Measurements from ENCODE around the gene STIM1. TPM values are rescaled to one million over a fixed set of nuclear protein-coding genes. Genes with fewer than 3 reads are reported as not detected.

The STIM1 gene
- 60.7 TPM for total RNA-seq
- long read RNA-seq, full-length matches to known transcripts, result 74 of 111 reads
- long read RNA-seq, partial matches to known transcripts, result 14 of 111 reads
- long read RNA-seq, other reads (novel, unspliced or antisense), result 23 of 111 reads

DNA sequence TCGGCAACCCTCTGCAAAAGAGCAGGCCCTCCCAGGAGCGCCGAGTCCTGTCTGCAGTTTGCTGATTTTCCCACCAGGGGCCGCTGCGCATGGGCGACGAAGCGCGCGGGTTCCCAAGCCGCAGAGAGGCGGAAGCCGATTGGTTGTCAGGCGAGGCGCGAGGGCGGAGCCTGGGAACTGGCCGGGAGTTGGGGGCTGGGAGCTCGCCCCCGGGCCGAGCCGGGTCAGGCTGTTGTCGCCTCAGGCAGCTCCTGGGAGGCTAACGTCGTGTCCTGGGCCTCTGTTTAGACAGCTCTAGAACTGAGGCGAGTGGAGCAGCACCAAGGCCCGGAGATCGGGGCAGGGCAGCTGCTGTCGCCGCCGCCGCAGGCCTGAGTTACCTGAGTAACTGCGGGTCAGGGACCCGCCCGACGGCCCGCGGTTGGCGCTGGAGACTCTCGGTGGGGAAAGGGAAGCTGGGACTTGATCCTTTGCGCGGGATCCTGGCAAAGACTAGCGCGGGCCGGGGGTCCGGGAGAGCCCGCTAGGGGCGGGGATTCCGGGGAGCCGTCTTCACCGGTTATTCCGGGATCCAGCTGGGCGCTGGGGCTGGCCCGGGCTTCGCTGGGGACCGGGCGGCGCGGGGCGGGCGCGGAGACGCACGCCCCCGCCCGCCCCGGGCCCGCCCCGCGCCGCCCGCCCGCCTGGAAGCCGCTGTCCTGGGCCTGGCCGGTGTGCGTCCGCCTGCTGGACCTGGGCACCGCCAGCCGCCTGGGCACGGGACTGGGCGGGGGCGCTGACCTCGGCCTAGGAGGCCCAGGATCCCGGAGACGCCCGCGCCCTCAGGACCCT is at the start of gene STIM1:
TSS of gene STIM1 (plus strand) at position 688 of the 831 bp plus-strand sequence. CDS start 607 bp downstream, outside the sequence.
- peak; percentile 98 for DNase-seq
- ATAC-seq, result peak; percentile 93
- Histone ChIP-seq H3K36me3 (no peaks in the 10 kb centered on the region), H3K9me3 (no peaks in the 10 kb centered on the region), H3K27ac (peak within 1 kb of the TSS; percentile 96), H3K4me3 (peak within 1 kb of the TSS; percentile 94), H3K27me3 (no peaks in the 10 kb centered on the region), H3K4me1 (peaks cover 50% of the 10 kb centered on the region)
- intact Hi-C loops (cut with DNase I), result loop anchor here (5.0 kb wide), 1 partner anchor 212 kb away; no protein-coding TSS in a partner anchor
- TF ChIP-seq, protein P1, sequence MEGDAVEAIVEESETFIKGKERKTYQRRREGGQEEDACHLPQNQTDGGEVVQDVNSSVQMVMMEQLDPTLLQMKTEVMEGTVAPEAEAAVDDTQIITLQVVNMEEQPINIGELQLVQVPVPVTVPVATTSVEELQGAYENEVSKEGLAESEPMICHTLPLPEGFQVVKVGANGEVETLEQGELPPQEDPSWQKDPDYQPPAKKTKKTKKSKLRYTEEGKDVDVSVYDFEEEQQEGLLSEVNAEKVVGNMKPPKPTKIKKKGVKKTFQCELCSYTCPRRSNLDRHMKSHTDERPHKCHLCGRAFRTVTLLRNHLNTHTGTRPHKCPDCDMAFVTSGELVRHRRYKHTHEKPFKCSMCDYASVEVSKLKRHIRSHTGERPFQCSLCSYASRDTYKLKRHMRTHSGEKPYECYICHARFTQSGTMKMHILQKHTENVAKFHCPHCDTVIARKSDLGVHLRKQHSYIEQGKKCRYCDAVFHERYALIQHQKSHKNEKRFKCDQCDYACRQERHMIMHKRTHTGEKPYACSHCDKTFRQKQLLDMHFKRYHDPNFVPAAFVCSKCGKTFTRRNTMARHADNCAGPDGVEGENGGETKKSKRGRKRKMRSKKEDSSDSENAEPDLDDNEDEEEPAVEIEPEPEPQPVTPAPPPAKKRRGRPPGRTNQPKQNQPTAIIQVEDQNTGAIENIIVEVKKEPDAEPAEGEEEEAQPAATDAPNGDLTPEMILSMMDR (IDR thresholded peaks at IDR 0.05), result peak; percentile 98

DNA sequence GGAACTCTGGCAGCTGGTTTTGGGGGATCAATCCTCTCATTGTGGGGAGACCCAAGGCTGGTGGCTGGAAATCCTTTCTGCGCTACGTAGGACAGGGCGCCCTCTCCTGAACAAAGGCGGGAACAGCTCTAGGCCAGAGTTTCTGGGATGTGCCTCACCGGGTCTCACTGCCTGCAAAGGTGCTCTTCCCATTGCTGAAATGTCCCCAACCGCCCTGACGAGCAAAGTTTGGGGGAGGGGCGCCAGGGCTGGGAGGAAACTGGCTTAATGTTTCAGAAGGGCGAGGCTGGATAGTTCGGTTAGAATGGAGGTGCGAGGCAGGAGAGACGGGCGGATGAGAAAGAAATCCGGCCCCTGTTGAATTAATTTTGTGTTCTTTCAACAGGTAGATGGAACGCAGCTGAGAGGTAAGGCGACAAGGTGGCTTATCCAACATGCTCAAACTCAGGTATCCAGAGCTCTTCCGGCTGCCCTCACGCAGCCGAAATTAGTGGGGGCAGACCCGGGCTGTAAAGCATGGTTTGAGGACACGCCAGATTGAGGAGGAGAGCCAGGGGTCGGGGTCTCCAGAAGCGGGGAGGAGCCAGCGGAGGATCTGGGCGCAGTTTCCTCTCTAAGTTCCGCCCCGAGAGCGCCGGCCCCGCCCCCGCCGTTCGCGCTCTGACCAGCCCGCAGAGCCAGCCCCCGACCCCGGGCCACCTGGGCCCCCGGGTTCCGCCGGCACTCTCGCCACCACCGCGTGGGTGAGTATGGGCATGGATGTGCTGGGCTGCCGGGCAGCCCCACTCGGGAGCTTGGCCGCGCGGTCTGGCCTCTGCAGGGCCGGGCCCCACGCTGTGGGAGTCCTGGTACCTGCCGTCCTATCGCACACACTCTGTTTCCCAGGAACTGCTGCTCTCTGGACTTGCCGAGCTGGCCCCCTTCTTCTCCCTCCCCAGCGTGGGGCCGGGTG is 47.3 kb upstream of the STIM1 start, which contains the start of gene PGAP2:
TSS of gene PGAP2 (plus strand) at position 652 of the 952 bp plus-strand sequence. CDS start 2,700 bp downstream, outside the sequence.
- Histone ChIP-seq H3K4me1 (peaks cover 13% of the 10 kb centered on the region), H3K27me3 (no peaks in the 10 kb centered on the region), H3K36me3 (no peaks in the 10 kb centered on the region), H3K27ac (peak within 1 kb of the TSS; percentile 67), H3K9me3 (no peaks in the 10 kb centered on the region), H3K4me3 (peak within 1 kb of the TSS; percentile 75)
- peak; percentile 84 for ATAC-seq
- TF ChIP-seq, protein P1 (IDR thresholded peaks at IDR 0.05), result peak; percentile 73
- DNase-seq, result peak; percentile 87
- intact Hi-C loops (cut with DNase I), result no loop called here

DNA sequence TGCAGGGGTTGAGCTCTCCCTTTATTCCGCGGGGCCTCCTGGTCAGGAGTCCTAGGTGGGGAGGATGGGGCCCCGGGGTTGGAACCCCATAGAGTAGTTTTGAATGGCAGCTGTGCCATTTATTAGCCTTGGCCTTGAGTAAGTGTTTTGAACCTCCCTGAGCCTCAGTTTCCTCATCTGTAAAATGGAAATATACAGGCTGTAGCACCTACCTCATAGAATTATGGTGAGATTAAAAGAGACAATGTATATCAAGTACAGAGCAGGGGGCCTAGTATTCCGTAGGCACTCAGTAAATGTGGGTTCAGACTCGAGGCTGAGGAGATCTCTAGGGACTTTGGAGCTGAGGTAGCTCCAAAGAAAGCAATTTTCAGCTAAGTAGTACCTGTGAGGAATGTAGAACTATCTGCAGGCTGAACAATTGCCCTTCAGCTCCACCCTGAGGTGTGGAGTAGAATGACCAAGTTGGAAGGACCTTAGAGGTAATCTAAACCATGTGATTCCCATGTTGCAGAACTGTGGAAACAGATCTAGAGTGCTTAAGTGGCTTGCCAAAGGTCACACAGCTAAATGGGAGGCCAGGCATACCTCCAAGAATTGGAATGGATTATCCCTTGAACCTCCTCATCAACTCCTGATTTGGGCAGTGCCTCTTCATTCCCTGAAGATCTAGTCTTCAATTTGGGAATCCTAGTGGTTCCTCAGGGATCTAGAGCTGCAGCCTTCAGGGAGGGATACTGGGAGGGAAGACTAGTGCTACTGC is 46.4 kb upstream of the STIM1 start:
- H3K9me3 ChIP-seq, result no peaks in the 10 kb centered on the region
- TF ChIP-seq, protein P1 (IDR thresholded peaks at IDR 0.05), result peak; percentile 46
- H3K27ac ChIP-seq, result peak overlapping the region; percentile 67
- ATAC-seq (peak; percentile 90), DNase-seq (no peak)
- peak overlapping the region; percentile 75 for H3K4me3 ChIP-seq
- intact Hi-C loops (cut with DNase I), result no loop called here
- no peaks in the 10 kb centered on the region for H3K36me3 ChIP-seq
- peaks cover 13% of the 10 kb centered on the region for H3K4me1 ChIP-seq
- H3K27me3 ChIP-seq, result no peaks in the 10 kb centered on the region

DNA sequence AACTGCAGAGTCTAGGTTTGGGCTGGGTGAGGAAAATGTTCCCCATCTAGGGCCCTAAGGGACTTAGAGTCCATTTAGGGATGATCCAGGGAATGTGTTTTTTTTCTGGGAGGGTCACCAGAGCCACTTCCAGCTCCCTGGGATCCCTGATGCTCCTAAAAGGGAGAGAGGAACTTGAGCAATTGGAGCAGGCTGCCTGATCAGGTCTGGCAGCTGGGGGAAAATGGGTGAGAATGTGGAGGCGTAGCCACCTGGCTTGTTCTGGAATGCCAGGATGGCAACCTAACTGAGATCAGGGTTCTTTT is 45.9 kb upstream of the STIM1 start:
- no peaks in the 10 kb centered on the region for H3K27me3 ChIP-seq
- DNase-seq, result no peak

More for the DNA sequence above, 45.9 kb upstream of the STIM1 start:
- Histone ChIP-seq H3K36me3 (no peaks in the 10 kb centered on the region), H3K4me1 (peaks cover 13% of the 10 kb centered on the region), H3K9me3 (no peaks in the 10 kb centered on the region), H3K27ac (no peak overlapping the region), H3K4me3 (no peak overlapping the region)
- TF ChIP-seq, protein P1 (IDR thresholded peaks at IDR 0.05), result no peak
- ATAC-seq, result no peak
- intact Hi-C loops (cut with DNase I), result no loop called here
